ENCODE measurements around the gene TMEM196. TPM values are rescaled to one million over a fixed set of nuclear protein-coding genes. Genes with fewer than 3 reads are reported as not detected.

TMEM196 gene
- total RNA-seq, 1 experiment from 2014 or later, result not detected

DNA sequence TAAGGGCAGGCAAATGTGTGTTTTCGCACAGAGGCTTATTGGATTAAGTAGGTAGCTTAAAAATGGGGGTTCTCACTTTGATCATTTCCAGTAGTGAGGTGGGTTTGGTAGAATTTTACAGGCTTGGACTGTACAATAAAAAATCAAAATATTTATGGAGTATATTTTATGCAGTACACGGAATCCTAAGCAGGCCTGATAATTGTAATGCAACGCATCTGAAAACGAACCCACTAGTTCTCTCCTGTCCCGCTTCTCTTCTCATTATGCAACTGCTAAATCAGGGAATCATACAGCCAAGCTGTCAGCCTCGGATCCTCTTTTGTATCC, 64.2 kb downstream of the TMEM196 start:
- no peak for DNase-seq (ENCODE audit: low read depth, low spot score)
- peak; percentile 17 for ATAC-seq
- TF ChIP-seq TCF7L2 (IDR thresholded peaks at IDR 0.05; ENCODE audit: low read depth, low read length), result no peak; the same call in 1 of the 2 replicates
- no peak for TF ChIP-seq SIN3A (IDR thresholded peaks at IDR 0.05; ENCODE audit: borderline replicate concordance, insufficient read depth, low read depth, low read length)
- TF ChIP-seq, protein P1, sequence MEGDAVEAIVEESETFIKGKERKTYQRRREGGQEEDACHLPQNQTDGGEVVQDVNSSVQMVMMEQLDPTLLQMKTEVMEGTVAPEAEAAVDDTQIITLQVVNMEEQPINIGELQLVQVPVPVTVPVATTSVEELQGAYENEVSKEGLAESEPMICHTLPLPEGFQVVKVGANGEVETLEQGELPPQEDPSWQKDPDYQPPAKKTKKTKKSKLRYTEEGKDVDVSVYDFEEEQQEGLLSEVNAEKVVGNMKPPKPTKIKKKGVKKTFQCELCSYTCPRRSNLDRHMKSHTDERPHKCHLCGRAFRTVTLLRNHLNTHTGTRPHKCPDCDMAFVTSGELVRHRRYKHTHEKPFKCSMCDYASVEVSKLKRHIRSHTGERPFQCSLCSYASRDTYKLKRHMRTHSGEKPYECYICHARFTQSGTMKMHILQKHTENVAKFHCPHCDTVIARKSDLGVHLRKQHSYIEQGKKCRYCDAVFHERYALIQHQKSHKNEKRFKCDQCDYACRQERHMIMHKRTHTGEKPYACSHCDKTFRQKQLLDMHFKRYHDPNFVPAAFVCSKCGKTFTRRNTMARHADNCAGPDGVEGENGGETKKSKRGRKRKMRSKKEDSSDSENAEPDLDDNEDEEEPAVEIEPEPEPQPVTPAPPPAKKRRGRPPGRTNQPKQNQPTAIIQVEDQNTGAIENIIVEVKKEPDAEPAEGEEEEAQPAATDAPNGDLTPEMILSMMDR (IDR thresholded peaks at IDR 0.05), result peak; percentile 55
- TF ChIP-seq, protein P2, sequence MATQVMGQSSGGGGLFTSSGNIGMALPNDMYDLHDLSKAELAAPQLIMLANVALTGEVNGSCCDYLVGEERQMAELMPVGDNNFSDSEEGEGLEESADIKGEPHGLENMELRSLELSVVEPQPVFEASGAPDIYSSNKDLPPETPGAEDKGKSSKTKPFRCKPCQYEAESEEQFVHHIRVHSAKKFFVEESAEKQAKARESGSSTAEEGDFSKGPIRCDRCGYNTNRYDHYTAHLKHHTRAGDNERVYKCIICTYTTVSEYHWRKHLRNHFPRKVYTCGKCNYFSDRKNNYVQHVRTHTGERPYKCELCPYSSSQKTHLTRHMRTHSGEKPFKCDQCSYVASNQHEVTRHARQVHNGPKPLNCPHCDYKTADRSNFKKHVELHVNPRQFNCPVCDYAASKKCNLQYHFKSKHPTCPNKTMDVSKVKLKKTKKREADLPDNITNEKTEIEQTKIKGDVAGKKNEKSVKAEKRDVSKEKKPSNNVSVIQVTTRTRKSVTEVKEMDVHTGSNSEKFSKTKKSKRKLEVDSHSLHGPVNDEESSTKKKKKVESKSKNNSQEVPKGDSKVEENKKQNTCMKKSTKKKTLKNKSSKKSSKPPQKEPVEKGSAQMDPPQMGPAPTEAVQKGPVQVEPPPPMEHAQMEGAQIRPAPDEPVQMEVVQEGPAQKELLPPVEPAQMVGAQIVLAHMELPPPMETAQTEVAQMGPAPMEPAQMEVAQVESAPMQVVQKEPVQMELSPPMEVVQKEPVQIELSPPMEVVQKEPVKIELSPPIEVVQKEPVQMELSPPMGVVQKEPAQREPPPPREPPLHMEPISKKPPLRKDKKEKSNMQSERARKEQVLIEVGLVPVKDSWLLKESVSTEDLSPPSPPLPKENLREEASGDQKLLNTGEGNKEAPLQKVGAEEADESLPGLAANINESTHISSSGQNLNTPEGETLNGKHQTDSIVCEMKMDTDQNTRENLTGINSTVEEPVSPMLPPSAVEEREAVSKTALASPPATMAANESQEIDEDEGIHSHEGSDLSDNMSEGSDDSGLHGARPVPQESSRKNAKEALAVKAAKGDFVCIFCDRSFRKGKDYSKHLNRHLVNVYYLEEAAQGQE (IDR thresholded peaks at IDR 0.05; ENCODE audit: insufficient read depth in 1 of 2, low read depth in 2 of 2, low read length in 1 of 2), result no peak
- no peaks in the 10 kb centered on the region for H3K9me3 ChIP-seq (ENCODE audit: control insufficient read depth, insufficient read depth, low read depth, low read length)
- no TSS peak for BruUV-seq (replicated peaks)
- intact Hi-C loops (cut with micrococcal nuclease; ENCODE audit: unreplicated experiment), result no loop called here
- H3K4me3 ChIP-seq (ENCODE audit: low read depth in 2 of 2, low read length in 2 of 2), result peak overlapping the region; percentile 94 to 98
- in situ Hi-C loops (cut with HindIII; ENCODE audit: low pct_unique_long_range_greater_than_20kb, low sequenced_read_pairs), result no loop called here
- ChIA-PET POLR2A (interaction anchor here (0.6 to 0.7 kb wide), 2 partner anchors 787 to 1360 kb away, joined by 3 to 6 read pairs; no protein-coding TSS in a partner anchor), CTCF (interaction anchor here (0.6 to 1.4 kb wide), 5 partner anchors 621 to 1043 kb away, joined by 3 to 6 read pairs (median 4); no protein-coding TSS in a partner anchor)
- H3K4me1 ChIP-seq (ENCODE audit: control insufficient read depth, insufficient read depth, low read length), result peaks cover 23% of the 10 kb centered on the region
- no peaks in the 10 kb centered on the region for H3K36me3 ChIP-seq (ENCODE audit: control insufficient read depth, insufficient read depth, low read length)
- H3K27ac ChIP-seq (ENCODE audit: low read length), result peak overlapping the region; percentile 61
- H3K27me3 ChIP-seq (ENCODE audit: control insufficient read depth, insufficient read depth, low read length), result no peaks in the 10 kb centered on the region; the same call in 1 of the 2 replicates

DNA sequence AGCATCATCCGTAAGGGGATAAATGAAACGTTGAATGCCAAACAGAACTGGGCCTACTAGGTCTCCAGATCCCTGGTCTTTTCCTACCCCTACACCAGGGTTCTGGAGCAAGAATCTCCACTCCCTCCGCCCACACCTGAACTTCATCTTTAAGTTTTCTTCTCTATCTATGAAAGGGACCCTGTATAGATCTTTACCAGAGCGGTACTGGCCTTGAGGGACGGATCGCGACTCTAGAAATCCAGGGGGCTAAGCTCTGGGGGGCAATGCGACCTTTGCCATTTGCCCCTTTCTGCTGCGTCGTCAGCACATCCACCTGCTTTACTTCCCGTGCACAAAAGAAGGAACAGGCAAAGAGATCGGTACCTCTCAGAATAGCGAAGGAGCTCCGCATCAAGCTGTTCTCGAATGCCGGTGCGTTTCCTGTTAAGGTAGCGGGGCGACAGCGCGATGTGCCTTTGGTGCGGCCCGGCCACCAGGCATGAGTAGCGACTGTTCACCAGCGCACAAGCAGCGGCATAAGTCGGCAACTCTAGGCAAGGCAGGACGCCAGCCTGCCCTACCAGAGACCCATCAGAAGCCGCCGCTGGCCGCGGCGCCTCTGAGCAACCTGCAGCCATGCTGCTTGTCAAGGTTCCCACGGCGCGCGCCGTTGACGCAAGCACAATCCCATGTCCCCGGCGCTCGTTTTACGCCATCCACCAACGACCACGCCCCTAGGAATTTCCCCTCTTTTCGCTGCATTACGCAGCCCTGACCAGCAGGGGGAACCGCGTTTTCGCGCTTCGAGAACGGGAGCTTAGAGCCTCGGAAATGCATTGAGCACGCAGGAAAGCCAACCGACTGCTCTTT, 64.8 kb downstream of the TMEM196 start, which contains the start of gene POLR1F:
Gene POLR1F (minus strand): TSS at position 641 of the 852 bp plus-strand sequence. CDS start 21 bp downstream, at position 620.
- BruUV-seq (replicated peaks), result no TSS peak
- in situ Hi-C loops (cut with HindIII; ENCODE audit: low pct_unique_long_range_greater_than_20kb, low sequenced_read_pairs), result no loop called here

More for the DNA sequence above, 64.8 kb downstream of the TMEM196 start, which contains the start of gene POLR1F:
- ChIA-PET POLR2A (interaction anchor here (0.6 to 0.7 kb wide), 2 partner anchors 786 to 1360 kb away, joined by 3 to 6 read pairs; no protein-coding TSS in a partner anchor), CTCF (interaction anchor here (0.6 to 1.4 kb wide), 5 partner anchors 622 to 1043 kb away, joined by 3 to 6 read pairs (median 4); no protein-coding TSS in a partner anchor)
- peak within 1 kb of the TSS; percentile 94 to 98 for H3K4me3 ChIP-seq (ENCODE audit: low read depth in 2 of 2, low read length in 2 of 2)
- DNase-seq (ENCODE audit: low read depth, low spot score) (peak; percentile 96), ATAC-seq (peak; percentile 99)
- peak within 1 kb of the TSS; percentile 90 for H3K27ac ChIP-seq (ENCODE audit: low read length)
- H3K9me3 ChIP-seq (ENCODE audit: control insufficient read depth, insufficient read depth, low read depth, low read length), result no peaks in the 10 kb centered on the region
- TF ChIP-seq, protein P2 (IDR thresholded peaks at IDR 0.05; ENCODE audit: insufficient read depth in 1 of 2, low read depth in 2 of 2, low read length in 1 of 2), result 0 out of 4 replicates have a peak, but pooled peaks of 1 of the 2 experiments have one; percentile 31
- TF ChIP-seq POLR2AphosphoS5 (IDR thresholded peaks at IDR 0.05; ENCODE audit: low read depth, low read length) (peak; percentile 94), SIN3A (IDR thresholded peaks at IDR 0.05; ENCODE audit: borderline replicate concordance, insufficient read depth, low read depth, low read length) (peak; percentile 98), TCF7L2 (IDR thresholded peaks at IDR 0.05; ENCODE audit: low read depth, low read length) (peak; percentile 77)
- TF ChIP-seq, protein P1 (IDR thresholded peaks at IDR 0.05), result peak; percentile 97
- H3K36me3 ChIP-seq (ENCODE audit: control insufficient read depth, insufficient read depth, low read length), result no peaks in the 10 kb centered on the region
- peaks cover 23% of the 10 kb centered on the region for H3K4me1 ChIP-seq (ENCODE audit: control insufficient read depth, insufficient read depth, low read length)
- no peaks in the 10 kb centered on the region; the same call in 1 of the 2 replicates for H3K27me3 ChIP-seq (ENCODE audit: control insufficient read depth, insufficient read depth, low read length)
- intact Hi-C loops (cut with micrococcal nuclease; ENCODE audit: unreplicated experiment), result no loop called here
